GM23248 (cell line): ENCODE results near the gene C17orf100. TPM values are rescaled to one million over a fixed set of nuclear protein-coding genes. Genes with fewer than 3 reads are reported as not detected.

Source experiments
- DNase-seq: peaks from one replicate; pipeline ENCODE4 v3.0.0-alpha.2; 2015
- H2AFZ ChIP-seq: fragments of 200-600 bp; sonication (generic); 2 replicates; pipeline ENCODE4 v1.6.1; 2016; ENCODE audit warnings: antibody characterized with exemption
- H3F3A ChIP-seq: fragments of 200-600 bp; sonication (generic); 2 replicates; pipeline ENCODE4 v1.6.1; 2016; ENCODE audit warnings: mild to moderate bottlenecking, antibody characterized with exemption, mixed run types; ENCODE audit not compliant: insufficient read depth
- H3K27ac ChIP-seq: fragments of 200-600 bp; sonication (generic); 2 replicates; pipeline ENCODE4 v1.5.1; 2016; ENCODE audit warnings: mild to moderate bottlenecking
- H3K27me3 ChIP-seq: fragments of 200-600 bp; sonication (generic); replicated peaks from 2 replicates; pipeline ENCODE4 v1.6.1; 2016; ENCODE audit warnings: mild to moderate bottlenecking; ENCODE audit not compliant: insufficient read depth
- H3K36me3 ChIP-seq: fragments of 200-600 bp; sonication (generic); 2 replicates; pipeline ENCODE4 v1.6.1; 2016; ENCODE audit warnings: low read depth, mild to moderate bottlenecking
- H3K4me1 ChIP-seq: fragments of 200-600 bp; sonication (generic); 2 replicates; pipeline ENCODE4 v1.6.1; 2016; ENCODE audit warnings: mild to moderate bottlenecking; ENCODE audit not compliant: insufficient read depth
- H3K4me2 ChIP-seq: fragments of 200-600 bp; sonication (generic); one replicate; pipeline ENCODE4 v1.6.1; 2016; ENCODE audit warnings: mild to moderate bottlenecking; ENCODE audit not compliant: unreplicated experiment
- H3K4me3 ChIP-seq: fragments of 200-600 bp; sonication (generic); 2 replicates; pipeline ENCODE4 v1.5.1; 2016; ENCODE audit warnings: mild to moderate bottlenecking
- H3K79me2 ChIP-seq: fragments of 200-600 bp; sonication (generic); 2 replicates; pipeline ENCODE4 v1.6.1; 2016; ENCODE audit warnings: mild to moderate bottlenecking; ENCODE audit not compliant: insufficient read depth
- H3K9ac ChIP-seq: fragments of 200-600 bp; sonication (generic); 2 replicates; pipeline ENCODE4 v1.6.1; 2016; ENCODE audit warnings: mild to moderate bottlenecking
- H3K9me2 ChIP-seq: fragments of 200-600 bp; sonication (generic); 2 replicates; pipeline ENCODE4 v1.6.1; 2016; ENCODE audit warnings: mixed run types, mild to moderate bottlenecking, moderate library complexity; ENCODE audit not compliant: insufficient read depth
- H3K9me3 ChIP-seq: fragments of 200-600 bp; sonication (generic); one replicate; pipeline ENCODE4 v1.6.1; 2017; ENCODE audit warnings: low read depth
- H4K20me1 ChIP-seq: fragments of 200-600 bp; sonication (generic); 2 replicates; pipeline ENCODE4 v1.6.0; 2016; ENCODE audit not compliant: insufficient read depth
- EZH2 ChIP-seq: fragments of 200-600 bp; sonication (generic); IDR thresholded peaks from 2 replicates; pipeline ENCODE4 v1.6.1; 2018; ENCODE audit warnings: antibody characterized with exemption, mild to moderate bottlenecking; ENCODE audit not compliant: insufficient read depth, poor library complexity, severe bottlenecking
- EZH2phosphoT487 ChIP-seq: fragments of 200-600 bp; sonication (generic); IDR thresholded peaks from 2 replicates; pipeline ENCODE4 v1.6.1; 2018; ENCODE audit warnings: antibody characterized with exemption, moderate library complexity, mild to moderate bottlenecking, low read depth; ENCODE audit not compliant: insufficient read depth
- WGBS, 2 experiments: methylation state at CpG; one replicate each; pipeline ENCODE4 v1.1.6; 2015 to 2017; ENCODE audit warnings: low lambda C conversion rate in 2 of 2, low coverage in 1 of 2; ENCODE audit errors: missing lambda C conversion rate in 2 of 2; 5-methylcytosine and 5-hydroxymethylcytosine counted together
- in situ Hi-C: fragments of 300-500 bp; cut with MboI; formaldehyde crosslinking; loops from 2 replicates; pipeline ENCODE4 v1.15.0; 2020
- polyA plus RNA-seq: library from polyadenylated mRNA; unstranded; fragments of >200 nt; fragmentation: Nextera tagmentation; extraction: Ambion mirVana; gene quantifications from 2 replicates; pipeline ENCODE4 v1.2.1, GENCODE V29; 2016
- total RNA-seq: library from RNA; depleted of rRNA; stranded (reverse); fragments of >200 nt; shearing (Covaris generic); gene quantifications from 2 replicates; pipeline ENCODE4 v1.2.3, GENCODE V29; 2014

Gene C17orf100
- total and polyA plus RNA-seq, 2 experiments from 2014 or later, result 0.86 to 5.2 TPM

- Histone ChIP-seq H3K9me2 (no peaks in the 10 kb centered on the region), H3K27ac (no peak overlapping the region), H4K20me1 (no peaks in the 10 kb centered on the region), H3K9ac (no peak overlapping the region), H3F3A (no peaks in the 10 kb centered on the region), H3K4me3 (no peak overlapping the region), H3K4me1 (no peaks in the 10 kb centered on the region), H3K79me2 (no peaks in the 10 kb centered on the region), H3K9me3 (no peaks in the 10 kb centered on the region), H2AFZ (no peak overlapping the region), H3K27me3 (peaks cover 13% of the 10 kb centered on the region), H3K36me3 (no peaks in the 10 kb centered on the region), H3K4me2 (no peak overlapping the region)
- no peak for DNase-seq
- TF ChIP-seq EZH2phosphoT487 (no peak), EZH2 (no peak)
- in situ Hi-C loops, result loop anchor here (10.0 kb wide), 2 partner anchors 168 to 338 kb away; partner anchors contain the start of gene TEKT1
- WGBS, 2 experiments, result 91 to 93% methylated on average over 6 of the region's 6 CpGs
Measured at GRCh38 chr17:6666557-6666956, 15.0 kb downstream of the C17orf100 start.

GRCh38 chr17:6667516-6667915 lies 16.0 kb downstream of the C17orf100 start:
- DNase-seq, result no peak
- H3K9me2 ChIP-seq, result no peaks in the 10 kb centered on the region
- H3K4me3 ChIP-seq, result no peak overlapping the region
- 37 to 44% methylated on average over 6 of the region's 6 CpGs for whole genome bisulfite sequencing, 2 experiments
- H3K9me3 ChIP-seq, result no peaks in the 10 kb centered on the region
- no peaks in the 10 kb centered on the region for H3F3A ChIP-seq
- H3K9ac ChIP-seq, result no peak overlapping the region
- in situ Hi-C loops, result loop anchor here (10.0 kb wide), 2 partner anchors 167 to 337 kb away; partner anchors contain the start of gene TEKT1
- no peaks in the 10 kb centered on the region for H4K20me1 ChIP-seq
- H3K4me2 ChIP-seq, result no peak overlapping the region
- H2AFZ ChIP-seq, result no peak overlapping the region
- TF ChIP-seq EZH2phosphoT487 (no peak), EZH2 (no peak)
- H3K79me2 ChIP-seq, result no peaks in the 10 kb centered on the region
- H3K27me3 ChIP-seq, result peaks cover 8% of the 10 kb centered on the region
- no peaks in the 10 kb centered on the region for H3K36me3 ChIP-seq
- H3K4me1 ChIP-seq, result no peaks in the 10 kb centered on the region
- H3K27ac ChIP-seq, result no peak overlapping the region

GRCh38 chr17:6668219-6668618 lies 16.7 kb downstream of the C17orf100 start:
- Histone ChIP-seq H3K9me2 (no peaks in the 10 kb centered on the region), H3K9ac (no peak overlapping the region), H4K20me1 (no peaks in the 10 kb centered on the region), H3K27me3 (peaks cover 8% of the 10 kb centered on the region), H3K27ac (no peak overlapping the region), H3K9me3 (no peaks in the 10 kb centered on the region), H3K4me1 (no peaks in the 10 kb centered on the region), H2AFZ (no peak overlapping the region), H3F3A (no peaks in the 10 kb centered on the region), H3K79me2 (no peaks in the 10 kb centered on the region), H3K4me2 (no peak overlapping the region), H3K36me3 (no peaks in the 10 kb centered on the region), H3K4me3 (no peak overlapping the region)
- no peak for DNase-seq
- 81 to 85% methylated on average over 17 of the region's 17 CpGs for WGBS, 2 experiments
- TF ChIP-seq EZH2phosphoT487 (no peak), EZH2 (no peak)
- in situ Hi-C loops, result loop anchor here (10.0 kb wide), 2 partner anchors 167 to 337 kb away; partner anchors contain the start of gene TEKT1

GRCh38 chr17:6668727-6669425 lies 17.3 kb downstream of the C17orf100 start:
- Histone ChIP-seq H3K9ac (no peak overlapping the region), H3K9me3 (no peaks in the 10 kb centered on the region), H3F3A (no peaks in the 10 kb centered on the region), H3K4me2 (no peak overlapping the region), H3K79me2 (no peaks in the 10 kb centered on the region), H3K4me3 (no peak overlapping the region), H3K36me3 (no peaks in the 10 kb centered on the region), H3K9me2 (no peaks in the 10 kb centered on the region), H3K27me3 (peaks cover 8% of the 10 kb centered on the region), H4K20me1 (no peaks in the 10 kb centered on the region), H2AFZ (no peak overlapping the region), H3K4me1 (no peaks in the 10 kb centered on the region), H3K27ac (no peak overlapping the region)
- DNase-seq, result no peak
- in situ Hi-C loops, result loop anchor here (10.0 kb wide), 2 partner anchors 166 to 336 kb away; partner anchors contain the start of gene TEKT1
- 75 to 79% methylated on average over 14 of the region's 14 CpGs for WGBS, 2 experiments
- TF ChIP-seq EZH2 (no peak), EZH2phosphoT487 (no peak)
